ENCODE measurements around the gene LSAMP.

Gene LSAMP

DNA sequence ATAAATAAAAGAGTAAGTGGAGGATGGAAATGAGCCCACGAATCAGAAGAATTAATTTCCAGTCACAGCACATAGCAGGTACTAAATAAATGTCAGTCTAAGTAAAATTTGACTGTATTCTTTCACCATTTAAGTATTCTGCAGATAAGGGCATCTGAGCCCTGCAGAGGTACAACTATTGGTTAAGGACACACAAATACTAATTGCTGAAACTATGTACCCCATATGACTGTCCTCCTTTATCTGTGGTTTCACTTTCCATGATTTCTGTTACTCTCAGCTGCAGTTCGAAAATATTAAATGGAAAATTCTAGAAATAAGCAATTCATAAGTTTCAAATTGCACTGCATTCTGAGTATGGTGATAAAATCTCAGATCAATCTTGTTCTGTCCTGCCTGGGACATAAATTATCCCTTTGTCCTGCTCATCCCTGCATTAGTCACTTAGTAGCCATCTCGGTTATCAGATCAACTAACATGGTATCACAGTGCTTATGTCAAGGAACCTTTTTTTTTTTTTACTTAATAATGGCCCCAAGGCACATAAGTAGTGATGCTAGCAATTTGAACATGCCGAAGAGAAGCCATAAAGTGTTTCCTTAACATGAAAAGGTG lies 95.1 kb downstream of the LSAMP start:
- no peak for DNase-seq

DNA sequence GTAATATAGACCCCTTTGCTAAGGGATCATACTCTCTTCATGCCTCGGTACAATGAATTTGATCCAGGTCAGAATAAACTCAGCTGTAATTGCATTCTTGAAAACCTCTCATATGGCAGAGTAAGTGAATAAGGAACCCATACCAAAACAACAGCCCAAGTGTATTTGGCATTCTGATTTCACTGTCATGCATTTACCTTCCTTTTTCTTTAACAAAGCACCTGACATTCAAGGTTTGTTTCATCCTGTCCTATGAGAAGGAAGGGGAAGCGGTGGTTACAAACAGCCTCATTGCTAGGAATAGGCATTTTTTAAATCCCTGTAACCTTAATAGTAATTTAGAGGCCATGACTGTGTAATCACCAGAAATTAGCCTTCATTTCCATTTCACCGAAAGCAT lies 97.1 kb downstream of the LSAMP start:
- no peak for DNase-seq

DNA sequence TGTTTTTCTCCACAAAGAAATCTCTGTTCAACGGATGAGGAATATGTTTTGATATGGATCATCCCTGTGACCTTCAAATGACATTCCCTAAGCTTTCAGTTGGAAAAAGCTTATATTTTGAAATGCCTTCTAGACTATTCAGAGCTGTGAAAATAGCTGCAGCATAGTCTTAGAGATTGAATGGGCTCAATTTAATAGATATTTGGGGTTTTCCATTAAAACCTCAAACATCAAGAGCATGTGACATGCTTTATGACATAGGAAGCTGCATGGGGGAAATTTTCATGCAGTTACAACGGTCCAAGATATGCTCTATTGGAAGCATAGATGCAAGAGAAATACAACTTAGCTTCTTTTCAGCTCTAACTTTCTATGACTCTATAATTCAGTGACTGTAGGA lies 102.8 kb downstream of the LSAMP start:
- no peak for DNase-seq

DNA sequence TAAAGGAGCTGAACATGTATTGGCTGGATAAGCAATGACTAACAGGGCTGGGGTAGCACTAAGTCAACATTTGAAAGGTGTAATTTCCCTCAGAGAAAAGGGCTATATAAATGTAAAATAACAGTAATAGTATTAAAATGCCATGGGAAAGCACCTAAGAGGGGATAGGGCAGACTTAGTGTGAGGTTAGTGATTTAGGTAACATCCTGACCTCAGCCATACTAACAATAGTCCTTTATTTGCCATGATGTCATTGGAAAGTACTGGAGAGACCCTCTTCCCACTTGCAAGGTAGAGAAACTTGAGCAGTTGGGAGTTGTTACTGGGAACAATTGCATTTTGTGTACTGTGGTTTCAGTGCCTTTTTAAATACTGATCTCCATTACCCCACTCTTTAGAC lies 103.4 kb downstream of the LSAMP start:
- no peak for DNase-seq

DNA sequence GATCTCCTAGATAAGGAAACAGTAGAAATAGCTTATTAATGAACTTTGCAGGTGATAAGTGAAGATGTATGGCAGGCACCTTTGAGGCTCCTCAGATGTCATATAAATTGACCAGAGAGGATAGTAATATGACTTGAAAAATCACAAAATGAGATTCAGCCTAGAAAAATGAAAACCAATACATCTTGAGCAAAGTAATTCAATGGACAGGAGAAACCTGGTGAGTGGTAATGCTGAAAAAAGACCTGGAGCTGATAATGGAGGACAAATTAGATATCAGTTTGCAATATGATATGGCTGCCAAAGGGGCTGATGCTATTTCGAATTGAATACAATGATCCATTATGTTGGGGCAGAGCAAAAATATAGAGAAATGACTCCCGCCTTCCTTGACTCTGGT lies 103.9 kb downstream of the LSAMP start:
- DNase-seq, result no peak

DNA sequence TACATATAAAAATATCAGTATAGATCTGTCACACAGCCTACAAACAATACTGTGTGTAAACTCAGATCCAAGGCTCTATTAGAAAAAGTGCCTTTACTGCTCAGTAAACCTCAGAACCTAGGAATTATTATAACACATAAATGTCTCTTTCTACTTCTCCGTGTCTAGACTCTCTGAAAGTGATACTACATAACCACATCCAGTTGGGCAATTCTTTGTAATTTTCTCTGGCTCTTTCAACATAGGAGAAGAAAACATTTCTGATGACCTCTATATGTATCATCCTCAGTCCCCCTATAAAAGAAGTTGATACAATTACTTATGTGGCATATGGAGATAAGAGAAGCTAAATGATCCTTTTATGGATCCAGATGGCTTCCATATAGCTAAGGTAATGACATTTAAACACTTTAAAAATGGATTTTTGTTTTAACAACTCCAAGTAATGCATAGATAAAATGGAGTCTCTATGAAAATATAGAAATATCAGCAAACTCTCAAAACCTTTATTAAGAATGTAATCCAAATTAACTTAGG lies 104.5 kb downstream of the LSAMP start:
- no peak for DNase-seq

DNA sequence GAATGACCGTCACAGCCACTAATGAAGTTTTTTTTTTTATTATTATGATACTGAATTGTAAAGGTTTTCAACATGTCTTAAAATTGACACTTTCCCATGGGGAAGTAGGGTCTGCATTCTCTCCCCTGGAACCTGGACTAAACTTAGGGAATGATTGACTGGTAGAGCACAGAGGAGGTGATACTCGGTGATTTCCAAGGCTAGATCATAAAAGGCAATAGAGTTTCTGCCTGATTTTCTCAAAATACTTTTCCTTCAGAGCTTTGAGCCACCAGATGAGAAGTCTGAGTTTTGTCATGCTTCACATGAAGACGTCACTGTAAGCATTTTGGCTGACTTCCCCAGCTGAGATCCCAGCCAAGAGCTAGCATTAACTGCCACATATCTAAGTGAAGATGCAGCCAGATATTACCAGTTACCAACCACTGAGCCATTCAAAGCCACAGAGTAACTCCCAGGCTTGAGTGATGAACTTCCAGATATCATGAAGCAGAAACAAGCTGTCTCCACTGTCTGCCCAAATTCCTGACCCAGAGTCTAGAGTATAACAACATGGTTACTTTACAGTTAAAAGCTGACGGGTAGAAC lies 105.8 kb downstream of the LSAMP start:
- no peak for DNase-seq

DNA sequence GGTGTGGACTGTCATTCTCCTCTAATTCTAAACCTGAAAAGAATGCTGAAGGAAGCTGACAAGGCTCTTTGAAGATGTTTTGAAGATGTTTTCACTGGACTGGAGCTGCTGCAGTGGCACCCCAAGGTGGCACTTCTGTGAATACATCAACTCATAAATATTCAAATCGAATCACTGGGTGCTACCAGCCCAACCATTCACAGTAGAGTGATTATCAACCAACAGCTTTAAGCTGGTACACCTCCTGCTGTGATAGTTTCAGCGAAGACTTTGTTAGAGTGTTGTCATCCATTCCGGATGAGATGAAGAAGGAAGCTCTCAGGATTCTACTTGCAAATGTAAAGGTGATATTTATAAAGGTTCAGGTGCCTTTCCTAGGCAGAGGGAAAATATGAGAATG lies 106.6 kb downstream of the LSAMP start:
- no peak for DNase-seq

DNA sequence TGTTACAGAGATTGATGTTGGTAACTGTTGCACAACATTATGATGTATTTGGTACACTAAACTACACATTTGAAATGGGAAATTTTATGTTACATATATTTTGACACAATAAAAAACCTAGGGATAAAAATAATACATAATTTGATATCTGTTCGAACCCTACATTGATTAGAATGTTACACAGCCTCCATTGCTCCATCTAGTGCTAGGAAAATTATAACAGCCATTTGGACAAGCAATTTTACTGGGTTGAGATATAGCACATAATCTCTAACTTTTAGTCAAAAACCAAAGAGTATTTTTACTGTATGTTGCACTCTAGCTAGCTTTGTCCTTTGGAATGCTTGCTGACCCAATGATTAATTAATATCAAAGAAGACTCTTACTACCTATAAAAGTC lies 108.1 kb downstream of the LSAMP start:
- DNase-seq, result peak in 1 of 2 experiments; percentile 3

DNA sequence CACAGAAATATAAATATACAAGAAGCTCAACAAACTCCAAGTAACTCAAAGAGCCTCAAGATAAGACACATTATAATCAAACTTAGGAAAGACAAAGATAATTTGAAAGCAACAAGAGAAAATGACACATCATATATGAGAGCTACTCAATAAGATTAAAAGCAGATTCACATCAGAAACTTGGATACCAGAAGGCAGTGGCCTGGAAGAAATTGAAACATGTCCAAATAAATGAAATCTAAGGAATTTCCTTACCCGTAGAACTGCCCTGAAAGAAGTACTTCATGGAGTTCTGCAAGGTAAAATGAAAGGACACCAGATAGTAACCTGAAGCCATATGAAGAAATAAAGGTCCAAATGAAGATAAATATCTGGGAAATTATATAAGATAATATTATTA lies 113.9 kb downstream of the LSAMP start:
- DNase-seq, result no peak

DNA sequence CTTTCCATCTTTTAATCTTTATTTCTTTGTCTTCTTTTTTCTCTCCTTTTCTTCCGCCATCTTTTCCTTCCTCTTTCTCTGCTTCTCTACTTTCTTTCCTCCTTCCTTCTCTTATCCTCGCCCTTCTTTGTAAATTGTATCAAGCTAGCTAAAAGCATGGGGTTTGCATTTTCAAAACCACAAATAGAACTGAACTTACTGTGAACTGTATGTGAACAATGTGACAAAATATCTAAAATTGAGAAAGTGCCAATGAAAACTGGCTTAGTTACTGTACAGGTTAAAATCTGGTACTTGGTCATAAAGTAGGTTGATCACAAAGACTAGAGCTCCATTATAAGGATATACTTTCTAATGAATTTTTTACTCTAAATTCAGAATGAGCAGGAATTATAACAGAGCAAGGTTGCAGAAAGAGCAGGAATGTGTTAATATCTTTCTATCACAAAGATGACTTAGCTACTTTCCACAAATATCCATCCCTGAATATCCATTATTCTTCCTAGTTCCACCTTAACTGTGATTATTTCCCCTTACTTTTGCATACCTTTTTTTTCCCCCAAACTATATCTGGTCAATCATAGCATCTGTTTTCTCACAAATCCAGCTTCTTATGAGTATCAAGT lies 122.4 kb downstream of the LSAMP start:
- DNase-seq, result no peak

DNA sequence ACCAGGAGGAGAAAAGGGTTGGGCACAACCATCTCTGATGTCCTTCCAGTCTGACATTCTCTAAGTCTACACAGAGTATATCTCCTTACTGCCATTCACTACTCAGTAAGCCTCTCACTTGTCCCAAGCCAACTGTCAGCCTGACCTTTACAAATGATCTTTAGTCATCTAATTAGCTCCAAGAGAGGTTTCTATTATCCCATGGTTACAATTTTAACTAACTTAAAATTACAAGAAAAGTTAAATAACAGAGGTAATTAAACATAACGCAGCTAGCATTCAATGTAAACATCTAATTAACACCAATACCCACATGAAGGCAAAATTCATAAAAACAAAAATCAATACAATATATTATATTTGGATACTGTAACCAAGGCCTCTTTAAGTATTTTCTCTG lies 126.9 kb downstream of the LSAMP start:
- no peak for DNase-seq

DNA sequence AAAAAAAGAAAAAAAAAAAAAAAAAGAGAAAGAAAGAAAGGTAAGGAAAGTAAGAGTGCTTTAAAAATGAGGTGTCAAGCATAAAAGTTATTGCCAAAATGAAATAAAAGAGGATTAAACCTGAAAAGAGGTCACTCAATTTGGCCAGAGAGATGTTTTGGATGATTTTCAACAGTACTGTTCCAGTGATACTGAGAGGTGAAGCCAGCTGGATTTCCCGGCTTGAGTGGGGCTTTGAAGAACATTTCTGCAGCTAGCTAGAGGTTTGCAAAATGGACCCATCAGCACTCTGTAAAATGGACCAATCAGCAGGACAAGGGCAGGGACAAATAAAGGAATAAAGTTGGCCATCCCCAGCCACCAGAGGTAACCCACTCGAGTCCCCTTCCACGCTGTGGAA lies 128.5 kb downstream of the LSAMP start:
- no peak for DNase-seq

DNA sequence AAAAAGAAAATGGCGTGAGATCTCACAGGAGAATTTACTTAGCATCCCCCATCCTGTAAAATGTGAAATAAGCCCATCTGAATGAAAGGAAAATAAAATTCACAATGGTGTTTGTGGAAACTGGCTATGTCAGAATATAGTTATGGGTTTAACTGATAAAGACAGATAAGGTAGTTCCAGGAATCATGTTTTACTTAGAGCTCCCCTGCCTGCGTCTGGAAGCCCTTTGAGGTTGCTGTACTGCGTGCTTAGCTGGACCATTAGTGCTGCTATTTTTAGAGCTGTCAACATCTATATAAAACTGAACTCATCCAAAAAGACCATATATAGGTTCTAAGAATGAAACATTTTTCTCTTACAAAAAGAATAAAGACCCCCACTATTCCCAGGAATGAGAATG lies 130.8 kb downstream of the LSAMP start:
- DNase-seq, result no peak

DNA sequence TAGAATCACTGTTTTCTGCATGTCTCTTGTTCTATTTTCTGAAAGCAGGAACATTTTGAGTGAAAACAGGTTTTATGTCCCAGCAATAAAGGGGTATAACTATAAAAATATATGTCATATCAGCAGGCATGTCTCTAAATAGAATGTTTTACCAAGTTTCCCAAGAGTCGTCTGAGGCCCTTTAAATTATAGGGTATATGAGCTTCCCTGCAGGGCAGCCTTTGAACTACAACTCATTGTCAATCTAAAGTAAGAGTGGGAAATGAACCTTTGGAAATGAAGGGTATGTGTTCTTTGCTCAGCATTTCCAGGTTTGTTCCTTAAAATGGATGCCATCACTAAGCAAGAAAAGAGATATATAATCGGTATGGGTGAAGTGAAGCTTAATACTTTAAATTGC lies 138.6 kb downstream of the LSAMP start:
- DNase-seq, result no peak

DNA sequence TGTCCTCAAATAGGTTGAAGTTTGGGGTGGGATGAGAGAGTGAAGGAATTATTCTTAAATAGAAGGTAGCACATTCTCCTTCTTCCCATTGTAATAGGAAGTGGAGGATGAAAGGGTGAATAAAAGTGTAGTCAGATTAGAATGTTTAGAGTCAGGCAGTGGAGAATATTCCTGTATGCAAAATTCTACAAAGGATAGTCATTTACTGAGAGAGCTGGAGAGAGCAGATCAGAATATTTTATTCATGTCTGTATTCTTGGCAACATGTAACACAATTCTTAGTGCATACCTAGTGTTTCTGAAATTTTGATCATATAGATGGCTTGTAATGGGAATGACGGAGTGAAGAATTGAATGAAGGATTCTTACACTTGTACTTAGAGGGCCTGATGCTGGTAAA lies 139.1 kb downstream of the LSAMP start:
- DNase-seq, result no peak

DNA sequence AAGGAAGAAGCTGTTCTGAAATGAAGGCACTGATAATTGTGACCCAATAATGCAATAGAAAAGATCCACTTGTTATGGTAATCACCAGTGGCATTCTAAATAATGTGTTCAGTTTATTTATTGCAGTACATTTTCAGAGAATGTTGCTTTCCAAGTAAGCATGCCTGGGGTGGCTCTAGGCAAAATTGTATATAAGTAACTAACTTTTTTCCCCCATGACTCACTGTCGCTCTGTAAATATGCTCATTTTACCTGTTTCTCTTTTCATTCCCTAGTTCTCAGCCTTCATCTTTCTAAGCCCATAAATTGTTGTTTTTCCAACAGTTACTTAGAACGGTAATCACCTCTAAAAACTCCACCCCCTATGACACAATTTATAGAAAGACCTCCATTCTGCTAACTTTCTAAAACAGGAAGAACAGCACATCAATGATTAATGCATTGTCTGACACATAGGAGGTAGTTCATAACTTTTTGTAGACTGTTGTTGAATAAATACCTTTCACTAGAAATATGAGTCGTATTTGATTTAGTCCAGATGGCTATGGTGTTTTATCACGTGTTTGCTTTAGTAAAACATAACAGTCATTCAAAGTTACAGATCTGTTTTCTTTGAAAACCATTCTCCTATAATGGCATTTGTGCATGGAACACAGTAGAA lies 143.1 kb downstream of the LSAMP start:
- no peak for DNase-seq

DNA sequence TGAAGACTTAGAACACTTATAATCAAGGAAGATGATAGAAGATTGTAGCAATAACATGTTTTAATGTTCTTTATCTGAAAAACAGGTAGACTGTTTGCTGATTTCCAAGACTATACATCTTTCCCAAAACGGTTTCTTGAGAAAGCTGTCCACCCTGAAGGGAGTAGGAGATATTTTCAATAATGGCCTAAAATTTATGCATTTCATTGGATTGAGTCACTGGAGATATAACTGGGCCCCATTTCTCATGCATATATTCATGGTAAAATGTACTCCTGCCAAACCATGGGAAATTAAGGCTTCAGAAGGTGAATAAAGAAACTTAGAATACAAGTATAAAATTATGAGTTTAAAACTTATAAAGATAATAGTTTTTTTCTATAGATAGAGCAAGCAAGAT lies 143.9 kb downstream of the LSAMP start:
- no peak for DNase-seq

DNA sequence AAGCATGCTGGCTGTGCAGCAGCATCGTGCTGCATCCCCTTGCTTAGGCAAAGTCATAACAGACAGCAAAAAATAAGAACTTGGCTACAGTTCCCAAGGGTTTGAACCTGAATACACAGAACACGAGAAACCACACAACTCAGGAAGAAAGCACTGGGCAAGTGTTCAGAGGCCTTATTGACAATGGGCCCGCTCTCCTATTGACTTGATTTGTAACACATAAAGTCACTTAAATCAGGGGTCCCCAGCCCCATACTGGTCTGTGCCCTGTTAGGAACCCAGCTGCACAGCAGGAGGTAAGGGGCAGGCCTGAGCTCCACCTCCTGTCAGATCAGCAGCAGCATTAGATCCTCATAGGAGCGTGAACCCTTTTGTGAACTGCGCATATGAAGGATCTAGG lies 145.1 kb downstream of the LSAMP start:
- no peak for DNase-seq

DNA sequence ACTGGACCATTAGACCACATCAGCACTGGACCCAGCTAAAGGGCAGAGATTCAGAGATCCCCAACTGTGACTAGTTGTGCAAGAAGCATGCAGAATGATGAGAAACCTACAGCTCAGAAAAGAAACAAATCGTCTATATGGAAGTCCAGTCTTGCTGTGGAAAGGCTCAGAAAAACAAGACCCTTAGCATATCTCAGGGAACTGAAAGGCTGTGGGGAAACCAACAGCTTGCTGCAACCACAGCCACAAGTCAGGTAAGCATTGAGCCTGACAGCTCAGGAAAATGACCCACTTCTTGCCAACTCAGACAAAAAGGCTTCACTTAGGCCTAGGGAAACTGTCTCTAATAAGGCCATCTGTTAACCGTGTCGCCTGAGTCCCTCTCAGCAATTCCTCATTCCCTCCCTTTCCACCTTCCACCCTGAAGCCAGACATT lies 145.6 kb downstream of the LSAMP start:
- DNase-seq, result no peak

DNA sequence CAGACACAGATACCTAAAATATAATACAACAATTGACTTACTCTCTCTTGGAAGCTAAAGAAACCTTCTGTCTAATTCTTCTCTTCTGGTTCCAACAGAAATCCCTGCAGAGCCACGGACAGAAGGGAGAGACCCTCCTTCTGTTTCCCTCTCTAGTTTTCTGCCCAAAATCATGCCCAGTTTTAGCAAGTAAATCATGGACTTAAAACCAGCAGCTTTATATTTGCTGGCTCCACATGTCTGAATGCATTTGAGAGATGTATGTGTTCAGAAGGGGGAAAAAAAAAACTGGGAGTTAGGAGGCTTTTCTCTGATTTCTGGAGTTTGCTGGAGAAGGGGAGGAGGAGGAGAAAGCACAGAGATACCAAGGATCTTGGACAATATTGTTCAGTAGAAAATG lies 147.1 kb downstream of the LSAMP start:
- no peak for DNase-seq

DNA sequence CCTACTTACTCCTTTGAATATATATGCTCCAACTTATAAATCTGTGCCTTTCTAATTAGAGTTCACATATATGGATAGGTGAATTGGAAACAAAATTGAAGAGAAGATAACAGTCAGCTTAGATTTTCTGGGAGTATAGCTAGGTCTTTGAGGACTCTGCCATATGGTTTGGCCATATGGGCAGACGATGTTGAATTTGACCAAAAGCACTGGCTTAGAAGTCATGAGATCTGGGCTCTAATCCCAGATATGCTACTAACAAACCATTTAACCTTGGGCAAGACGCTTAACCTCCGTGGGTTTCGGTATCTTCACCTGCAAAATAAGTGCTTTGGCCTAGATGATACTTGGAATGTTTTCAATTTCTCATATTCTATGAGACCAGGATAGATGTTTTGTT lies 154.1 kb downstream of the LSAMP start:
- DNase-seq, result no peak

DNA sequence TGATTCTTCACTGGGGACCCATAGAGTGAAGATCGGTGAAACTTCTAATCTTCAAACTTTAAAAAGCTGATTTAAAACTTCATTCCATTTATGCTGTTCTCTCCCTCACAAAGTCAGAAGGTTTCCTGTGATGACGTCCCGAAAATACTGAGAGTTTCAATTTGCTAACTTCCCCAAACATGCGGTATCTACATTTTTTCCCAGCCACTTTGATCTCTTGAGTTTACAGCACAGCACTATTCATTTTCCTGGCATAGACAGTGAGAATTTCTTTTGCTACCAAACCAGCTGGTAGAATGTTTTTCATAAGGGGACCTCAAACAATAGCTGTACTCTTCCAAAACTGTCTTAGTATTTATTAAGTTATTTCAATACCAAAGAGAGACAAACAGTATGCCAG lies 156.8 kb downstream of the LSAMP start:
- no peak for DNase-seq

DNA sequence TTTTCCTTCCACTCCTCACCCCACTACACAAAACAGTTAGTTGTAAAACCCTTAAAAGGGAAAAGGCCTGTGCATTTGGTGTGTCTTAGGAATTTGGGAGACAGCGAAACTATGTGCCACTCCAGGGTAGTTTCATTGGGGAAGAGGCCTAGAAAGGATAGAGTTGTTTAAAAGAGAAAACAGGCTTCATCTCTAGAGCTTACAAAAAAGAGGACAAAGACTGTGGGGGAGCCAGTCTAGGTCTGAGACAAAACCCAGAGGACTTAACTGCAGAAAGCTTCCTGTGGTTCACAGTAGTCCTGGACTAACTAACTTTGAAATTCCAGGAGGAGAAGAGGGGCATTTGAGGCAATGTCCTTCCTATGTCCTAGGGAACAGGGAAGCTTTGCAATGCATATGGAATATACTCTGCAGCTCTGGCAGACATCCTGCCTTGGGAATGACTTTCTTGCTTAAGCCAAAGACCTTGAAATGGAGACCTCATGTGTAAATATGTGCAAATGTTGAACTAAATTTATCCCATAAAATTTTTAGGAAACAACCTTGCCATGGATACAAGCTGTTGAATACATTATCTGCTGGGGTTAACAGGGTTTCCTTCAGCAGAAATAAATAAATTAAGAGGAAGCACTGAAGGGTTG lies 159.4 kb downstream of the LSAMP start:
- DNase-seq, result no peak

Measured in Kasumi-1 (cell line).